Stimulated activated CD4-positive, alpha-beta T cell treated with anti-CD3 and anti-CD28 coated beads, Interleukin-4, amount 100 ng/mL, for 48 hours (primary cell): ENCODE measurements around the gene SEPHS1.
A peak's percentile ranks its signal among the peaks of the same experiment; 100 is the strongest.
"Not testable (repeated sequence)": the region's sequence is repeated elsewhere in the genome, so short reads cannot be mapped to it uniquely, and the experiment has no call there.

Source experiments
- DNase-seq, 2 donors: peaks; one replicate each; pipeline ENCODE4 v3.0.0-alpha.2; 2020; ENCODE audit warnings: low read depth in 2 of 2

Gene SEPHS1

DNA sequence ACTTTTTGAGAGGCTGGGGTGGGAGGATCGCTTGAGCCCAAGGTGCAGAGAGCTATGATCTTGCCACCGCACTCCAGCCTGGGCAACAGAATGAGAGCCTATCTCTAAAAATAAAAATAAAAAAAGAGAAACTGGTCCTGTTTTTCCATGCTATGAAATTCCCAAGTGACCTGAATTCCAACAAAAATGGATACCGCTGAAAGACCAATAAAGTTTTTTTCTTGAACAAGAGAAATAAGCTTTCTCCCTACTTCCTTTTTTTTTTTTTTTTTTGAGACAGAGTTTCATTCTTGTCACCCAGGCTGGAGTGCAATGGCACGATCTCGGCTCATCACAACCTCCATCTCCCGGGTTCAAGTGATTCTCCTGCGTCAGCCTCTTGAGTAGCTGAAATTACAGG, 12.5 kb upstream of the SEPHS1 start:
- no peak for DNase-seq

GRCh38 chr10:13356392-13356791, 8.3 kb upstream of the SEPHS1 start:
- DNase-seq, result no peak

DNA sequence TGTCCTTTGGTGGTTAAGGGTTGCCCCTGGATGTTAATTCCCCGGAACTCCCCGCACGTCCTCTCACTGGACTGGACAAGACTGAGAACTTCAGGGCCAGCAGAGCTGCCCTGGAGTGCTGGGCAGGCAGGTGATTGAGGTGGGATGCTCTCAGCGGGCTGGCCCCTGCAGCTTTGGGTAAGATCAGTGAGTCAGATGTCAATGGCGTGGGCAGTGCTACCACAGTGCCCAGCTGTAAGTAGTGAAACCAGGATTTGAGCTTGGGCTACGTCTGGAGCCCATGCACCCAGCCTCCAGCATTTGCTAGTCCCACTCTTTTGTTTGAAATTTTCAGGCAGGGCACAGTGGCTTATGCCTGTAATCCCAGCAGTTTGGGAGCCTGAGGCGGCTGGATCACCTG, 6.7 kb upstream of the SEPHS1 start:
- DNase-seq, result no peak

- no peak for DNase-seq
Observed at GRCh38 chr10:13352519-13352918, 4.4 kb upstream of the SEPHS1 start.

DNA sequence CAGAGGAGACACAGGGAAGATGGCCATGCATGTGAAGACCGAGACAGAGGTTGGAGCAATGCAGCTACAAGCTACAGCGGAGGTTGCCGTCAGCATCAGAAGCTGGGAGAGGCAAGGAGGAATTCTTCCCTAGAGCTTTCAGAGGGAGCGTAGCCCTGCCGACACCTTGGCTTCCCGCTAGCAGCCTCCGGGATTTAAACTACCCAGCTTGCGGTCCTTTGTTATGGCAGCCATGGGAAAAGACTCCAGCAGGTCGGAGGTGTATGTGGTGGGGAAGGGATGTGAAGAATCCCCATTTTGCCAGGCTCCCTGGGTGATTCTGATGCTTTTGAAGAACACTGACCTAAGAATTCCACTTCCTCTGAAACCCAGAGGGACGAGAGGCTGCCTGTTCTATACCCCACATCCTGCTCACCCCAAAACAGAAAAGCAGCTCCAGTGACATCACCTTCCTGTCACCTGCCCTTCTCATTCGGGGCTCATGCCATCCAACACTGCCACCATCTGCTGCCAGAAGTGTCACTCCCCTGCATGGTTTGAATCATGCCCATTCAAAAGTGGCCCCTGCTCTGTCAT, 3.3 kb upstream of the SEPHS1 start:
- DNase-seq, result no peak

GRCh38 chr10:13349463-13350274, 1.6 kb upstream of the SEPHS1 start:
- no peak for DNase-seq

DNA sequence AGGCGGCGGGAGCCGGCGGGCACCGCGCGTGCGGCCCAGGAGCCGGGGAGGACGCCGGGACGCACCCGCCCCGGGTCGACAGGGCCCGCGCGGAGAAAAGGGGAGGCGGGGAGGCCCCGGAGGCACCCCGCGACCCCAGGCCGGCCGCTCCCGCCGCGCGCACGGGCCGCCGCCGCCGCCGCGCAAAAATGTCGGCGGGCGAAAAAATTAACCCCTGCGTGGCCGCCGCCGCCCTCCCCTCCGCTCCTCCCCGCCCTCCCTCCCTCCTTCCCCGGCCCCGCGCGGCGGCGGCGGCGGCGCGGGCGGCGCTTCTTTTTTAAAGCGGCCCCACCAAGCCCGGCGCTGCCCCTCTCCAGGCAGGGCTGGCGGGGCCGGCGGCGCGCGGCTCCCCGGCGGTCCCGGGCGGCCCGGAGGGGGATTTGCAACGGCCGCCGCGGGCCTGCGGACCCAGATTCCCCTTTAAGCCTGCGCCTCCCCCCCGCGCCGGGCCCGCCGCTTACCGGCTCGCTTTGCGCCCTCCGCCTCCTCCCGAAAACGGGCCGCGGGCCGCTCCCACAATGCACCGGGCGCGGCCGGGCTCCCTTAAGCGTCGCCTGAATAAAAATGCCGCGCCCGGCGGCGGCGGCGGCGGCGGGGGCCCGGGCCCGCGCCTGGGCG, 465 bp downstream of the SEPHS1 start:
- peak; percentile 66 to 67 for DNase-seq

DNA sequence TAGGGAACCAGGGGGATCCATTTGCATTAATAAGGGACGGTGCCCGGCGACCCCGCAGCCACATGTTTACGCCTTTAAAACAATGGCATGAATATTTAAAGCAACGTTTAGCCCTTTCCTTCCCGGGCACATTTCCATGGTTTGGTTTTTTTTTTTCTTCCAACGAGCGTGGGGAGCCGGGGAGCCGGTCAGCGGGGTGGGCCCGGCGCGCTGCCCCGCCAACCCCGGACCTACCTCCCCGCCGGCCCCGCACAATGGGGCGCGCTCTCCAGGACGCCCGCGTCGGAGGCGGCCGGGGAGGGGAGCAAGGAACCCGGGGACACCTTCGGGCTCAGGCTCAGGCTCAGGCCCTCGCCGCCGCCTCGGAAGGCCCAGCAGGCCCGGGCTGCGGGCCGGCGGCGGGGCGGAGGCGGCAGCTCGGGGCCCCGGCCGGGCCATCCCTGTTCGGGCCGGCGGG, 1.0 kb downstream of the SEPHS1 start:
- no peak for DNase-seq

DNA sequence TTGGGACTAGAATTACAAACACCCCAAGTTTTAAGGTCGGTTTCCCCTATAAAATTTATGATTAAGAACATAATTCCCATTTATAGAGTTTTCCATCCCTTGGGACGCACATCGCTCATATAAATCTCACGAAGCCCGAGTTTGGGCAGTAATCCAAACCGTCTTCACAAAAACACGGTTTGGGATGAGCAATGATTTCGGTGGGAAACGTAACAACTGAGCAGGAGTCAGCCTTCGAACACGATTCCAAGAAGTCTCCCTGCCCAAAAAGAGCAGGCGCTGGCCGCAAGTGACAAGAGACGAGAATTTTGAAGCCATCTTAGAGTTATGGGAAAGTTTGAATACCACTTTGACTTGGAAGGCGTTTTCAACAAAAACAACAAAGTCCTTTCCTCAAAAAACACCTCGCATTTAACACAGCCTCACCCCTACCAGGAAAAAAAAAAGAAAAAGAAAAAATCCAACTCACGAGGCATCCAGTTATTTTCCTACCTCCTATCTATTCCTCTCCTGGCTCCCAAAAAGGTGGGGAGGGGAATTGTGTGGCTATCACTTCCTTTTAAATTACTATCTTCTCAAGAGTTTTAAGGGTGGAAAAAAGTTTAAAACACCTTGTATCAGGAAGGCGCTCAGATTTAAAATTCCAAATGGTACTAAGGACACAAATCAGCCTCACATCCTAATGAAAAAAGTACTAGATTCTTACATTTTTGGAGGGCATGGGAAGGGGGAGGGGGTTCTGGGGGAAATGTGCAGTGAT, 1.6 kb downstream of the SEPHS1 start:
- no peak for DNase-seq

- DNase-seq, result no peak
Observed at GRCh38 chr10:13340626-13341376, 7.3 kb downstream of the SEPHS1 start.

DNA sequence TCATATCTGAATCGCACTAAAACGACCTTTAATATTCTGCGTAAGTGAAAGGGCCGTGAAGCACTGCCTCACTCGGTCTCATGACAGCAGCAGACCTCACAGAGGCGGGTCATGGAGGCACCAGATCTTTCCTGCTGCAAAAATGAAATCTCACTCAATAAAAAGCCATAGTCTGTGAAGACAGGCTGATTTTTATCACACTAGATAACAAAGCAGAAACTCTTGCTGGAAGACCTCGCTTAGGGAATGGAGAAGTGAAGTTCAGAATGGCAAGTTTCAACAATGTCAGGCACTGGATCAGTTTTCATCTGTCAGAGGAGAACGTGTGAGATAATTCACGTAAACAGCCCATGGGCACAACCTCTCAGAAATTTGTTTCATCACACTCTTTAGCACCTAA, 8.0 kb downstream of the SEPHS1 start:
- DNase-seq, result no peak

DNA sequence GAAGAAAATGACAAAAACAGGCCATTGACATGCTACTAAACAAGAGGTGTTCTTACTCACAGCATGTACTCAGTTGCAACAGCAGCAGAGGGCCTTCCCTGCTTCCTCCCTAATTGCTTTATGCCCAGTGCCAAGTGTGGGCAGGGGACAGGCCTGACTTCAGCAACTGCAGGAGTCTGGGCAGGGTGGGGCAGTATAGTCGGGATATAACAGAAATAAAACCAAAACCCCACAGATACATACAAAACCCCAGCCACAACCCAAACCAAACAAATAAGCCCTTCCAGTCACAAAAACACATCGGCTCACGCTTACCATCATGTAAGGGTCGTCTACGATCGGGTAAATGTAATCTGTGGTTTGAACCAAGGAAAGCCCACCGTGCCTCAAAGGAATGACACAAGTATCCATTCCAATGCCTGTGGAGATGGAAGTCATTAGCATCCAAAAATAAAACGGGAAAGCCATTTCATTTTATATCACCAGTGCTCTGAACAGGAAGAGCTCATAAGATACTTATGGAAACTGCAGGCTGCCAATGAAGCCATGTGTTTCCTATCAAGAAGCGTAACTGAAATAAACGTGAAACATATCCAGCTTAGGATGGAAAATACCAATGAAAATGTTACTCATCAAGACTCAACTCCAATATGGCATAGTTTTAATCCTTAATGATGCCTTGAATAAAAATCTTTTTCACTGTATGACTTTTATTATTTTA, 9.5 kb downstream of the SEPHS1 start:
- no peak for DNase-seq

- no peak for DNase-seq
Observed at GRCh38 chr10:13337827-13338196, 10.3 kb downstream of the SEPHS1 start.

DNA sequence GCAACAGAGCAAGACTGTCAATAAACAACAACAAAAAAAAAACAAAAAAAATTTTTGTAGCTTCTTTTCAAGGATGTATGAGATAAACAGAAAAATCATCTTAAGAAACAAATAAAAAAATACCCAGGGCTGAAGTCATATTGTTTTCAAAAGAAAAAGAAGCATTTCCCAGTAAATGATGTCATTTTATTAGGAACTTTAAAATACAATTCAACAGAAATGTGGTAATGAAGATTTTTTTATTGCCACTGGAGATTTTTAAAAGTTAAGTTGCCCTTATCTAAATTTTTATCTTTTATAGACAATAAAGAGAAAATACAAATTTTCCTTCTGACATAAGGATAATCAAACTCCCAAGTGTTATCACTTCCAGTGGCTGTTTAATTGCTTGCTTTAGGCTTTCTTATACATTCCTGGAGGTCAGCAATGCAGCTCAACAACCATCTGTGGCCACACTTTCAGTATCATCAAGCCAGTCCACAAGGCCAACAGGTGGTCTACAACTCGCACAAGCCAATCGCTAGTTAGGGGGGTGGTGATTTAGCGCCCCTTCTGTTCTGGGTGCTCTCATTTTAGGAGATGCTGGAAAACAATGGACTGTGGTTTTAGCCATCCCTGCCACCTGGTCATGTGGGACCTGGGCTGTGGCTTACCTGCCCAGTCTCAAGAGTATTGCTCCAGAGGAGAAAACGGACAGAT, 10.8 kb downstream of the SEPHS1 start:
- no peak for DNase-seq

DNA sequence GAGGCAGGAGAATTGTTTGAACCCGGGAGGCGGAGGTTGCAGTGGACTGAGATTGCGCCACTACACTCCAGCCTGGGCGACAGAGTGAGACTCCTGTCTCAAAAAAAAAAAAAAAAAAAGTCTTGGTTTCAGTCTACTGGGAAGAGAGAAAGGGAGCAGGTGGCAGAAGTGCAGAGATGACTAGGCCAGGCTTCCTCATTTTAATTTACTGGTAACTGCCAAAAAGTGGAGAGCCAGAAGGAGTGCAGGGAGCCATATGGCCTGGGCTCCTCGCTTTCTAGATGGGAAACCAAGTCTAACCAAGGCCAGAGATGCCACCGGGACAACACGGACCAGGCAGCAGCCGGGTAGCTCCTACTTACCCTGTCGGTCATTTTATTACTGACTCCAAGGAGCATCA, 12.2 kb downstream of the SEPHS1 start:
- DNase-seq, result no peak

DNA sequence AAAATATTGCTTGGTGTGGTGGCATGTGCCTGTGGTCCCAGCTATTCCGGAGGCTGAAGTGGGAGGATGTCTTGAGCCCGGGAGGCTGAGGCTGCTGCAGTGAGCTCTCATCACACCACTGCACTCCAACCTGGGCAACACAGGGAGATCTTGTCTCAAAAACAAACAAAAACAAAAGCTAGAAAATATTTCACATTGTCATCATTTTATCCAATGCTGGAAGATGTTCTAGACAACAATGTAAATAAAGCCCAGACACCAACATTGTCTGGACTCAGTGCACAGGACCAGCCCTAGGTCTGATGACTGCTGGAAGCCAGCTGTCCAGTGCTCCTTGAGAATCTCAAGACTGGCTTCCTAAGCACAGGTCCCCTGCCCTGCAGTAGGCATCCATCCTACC, 13.5 kb downstream of the SEPHS1 start:
- no peak for DNase-seq

DNA sequence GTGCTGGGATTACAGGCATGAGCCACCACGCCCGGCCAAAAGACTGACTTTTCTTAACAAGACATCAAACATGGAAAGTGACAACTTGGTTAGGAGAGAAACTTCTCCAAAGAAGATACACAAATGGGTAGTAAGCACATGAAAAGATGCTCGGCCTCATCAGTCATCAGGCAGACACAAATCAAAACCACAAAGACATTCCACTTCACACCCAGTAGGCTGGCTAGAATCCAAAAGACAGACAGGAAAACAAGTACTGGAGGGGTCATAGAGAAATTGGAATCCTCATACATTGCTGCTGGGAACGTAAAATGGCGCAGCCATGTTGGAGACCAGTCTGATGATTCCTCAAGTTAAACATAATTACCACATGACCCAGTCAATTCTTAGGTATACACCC, 16.4 kb downstream of the SEPHS1 start:
- DNase-seq, result no peak

GRCh38 chr10:13330980-13331379, 17.1 kb downstream of the SEPHS1 start:
- DNase-seq, result not testable (repeated sequence)

- no peak for DNase-seq
Observed at GRCh38 chr10:13329565-13329964, 18.5 kb downstream of the SEPHS1 start.

DNA sequence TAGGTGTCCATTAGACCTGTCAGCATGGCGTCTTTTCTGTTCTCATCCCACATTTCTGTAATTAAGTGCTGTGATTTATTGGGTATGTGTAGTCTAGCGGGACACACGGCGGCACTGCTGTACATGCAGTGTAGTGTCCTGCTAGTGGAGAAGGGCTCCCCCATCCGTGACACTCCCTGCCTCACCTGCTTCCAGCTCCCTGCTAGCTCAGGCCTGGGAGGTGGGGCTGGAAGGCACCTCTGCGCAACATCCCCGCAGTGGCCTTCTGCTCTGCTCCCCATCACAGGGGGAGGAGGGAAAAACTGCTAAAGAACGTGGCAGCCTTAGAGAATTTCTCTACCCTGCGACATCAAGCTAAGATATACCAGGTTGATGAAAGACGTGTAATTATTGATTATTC, 19.5 kb downstream of the SEPHS1 start:
- no peak for DNase-seq
